IMR-90 (cell line): Measurements from ENCODE around the gene ACYP2. TPM values are rescaled to one million over a fixed set of nuclear protein-coding genes. Genes with fewer than 3 reads are reported as not detected.

Experiments
- ATAC-seq: fragments of 200-7000 bp; cut with Tn5 transposase; 2 replicates; pipeline ENCODE4 v1.9.1; 2020; ENCODE audit warnings: low read depth, mild to moderate bottlenecking, moderate library complexity
- BruUV-seq: library from RNA; stranded (reverse); fragments of 400-500 nt; replicated peaks from 2 replicates; lab custom pipeline; 2021; lab: Mats Ljungman, UMichigan
- CTCF ChIA-PET: fragments of 300-600 bp; formaldehyde crosslinking; extraction: SDS; loops from one replicate; lab custom pipeline; 2021; ENCODE audit warnings: antibody characterized with exemption; lab: Yijun Ruan, JAX
- POLR2A ChIA-PET: fragments of 300-600 bp; sonication (Branson Sonifier 250); formaldehyde crosslinking; loops from one replicate; lab custom pipeline; 2022; ENCODE audit warnings: antibody characterized with exemption; ENCODE audit not compliant: unreplicated experiment; lab: Charles Lee
- DNase-seq: peaks from one replicate; pipeline ENCODE4 v3.0.0; 2013
- H2AFZ ChIP-seq: replicated peaks from 2 replicates; pipeline ENCODE3; 2013; ENCODE audit warnings: low read length, mild to moderate bottlenecking; ENCODE audit not compliant: poor library complexity
- H2AK5ac ChIP-seq: 2 replicates; pipeline ENCODE4 v1.6.1; 2013; ENCODE audit warnings: low read depth, low read length, inconsistent platforms
- H2AK9ac ChIP-seq: replicated peaks from 2 replicates; pipeline ENCODE3; 2013; ENCODE audit warnings: mild to moderate bottlenecking, low read depth, low read length, moderate library complexity; ENCODE audit not compliant: poor library complexity
- H2BK120ac ChIP-seq: 2 replicates; pipeline ENCODE4 v1.6.1; 2013; ENCODE audit warnings: low read depth, low read length, inconsistent platforms
- H2BK15ac ChIP-seq: 3 replicates; pipeline ENCODE4 v1.6.1; 2013; ENCODE audit warnings: low read depth, low read length, inconsistent platforms
- H2BK20ac ChIP-seq: 2 replicates; pipeline ENCODE4 v1.6.1; 2013; ENCODE audit warnings: low read depth, mild to moderate bottlenecking, inconsistent platforms, low read length, moderate library complexity
- H2BK5ac ChIP-seq: 2 replicates; pipeline ENCODE4 v1.6.1; 2013; ENCODE audit warnings: mild to moderate bottlenecking, low read depth, low read length, inconsistent platforms; ENCODE audit not compliant: poor library complexity, severe bottlenecking
- H3K14ac ChIP-seq: replicated peaks from 2 replicates; pipeline ENCODE4 v1.6.1; 2013; ENCODE audit warnings: low read depth, low read length, inconsistent platforms
- H3K18ac ChIP-seq: 2 replicates; pipeline ENCODE4 v1.6.1; 2013; ENCODE audit warnings: low read depth, low read length, control low read depth
- H3K23ac ChIP-seq: 2 replicates; pipeline ENCODE4 v1.6.1; 2013; ENCODE audit warnings: low read depth, low read length, inconsistent platforms
- H3K27ac ChIP-seq: 2 replicates; pipeline ENCODE4 v1.5.1; 2013; ENCODE audit warnings: mild to moderate bottlenecking, control low read depth, low read length; ENCODE audit not compliant: insufficient read depth
- H3K27me3 ChIP-seq: 2 replicates; pipeline ENCODE4 v1.6.1; 2013; ENCODE audit warnings: low read length; ENCODE audit not compliant: control insufficient read depth, insufficient read depth
- H3K36me3 ChIP-seq: 2 replicates; pipeline ENCODE4 v1.6.1; 2013; ENCODE audit warnings: low read length, mixed read lengths; ENCODE audit not compliant: control insufficient read depth, insufficient read depth
- H3K4ac ChIP-seq: 2 replicates; pipeline ENCODE4 v1.6.1; 2013; ENCODE audit warnings: low read depth, low read length, inconsistent platforms
- H3K4me1 ChIP-seq: 2 replicates; pipeline ENCODE4 v1.6.1; 2013; ENCODE audit warnings: low read length, mixed read lengths; ENCODE audit not compliant: control insufficient read depth, insufficient read depth
- H3K4me2 ChIP-seq: 2 replicates; pipeline ENCODE4 v1.6.1; 2013; ENCODE audit warnings: low read depth, mild to moderate bottlenecking, control low read depth, low read length, moderate library complexity
- H3K4me3 ChIP-seq: 2 replicates; pipeline ENCODE4 v1.5.1; 2013; ENCODE audit warnings: low read depth, mild to moderate bottlenecking, control low read depth, low read length, moderate library complexity; ENCODE audit not compliant: insufficient read depth
- H3K56ac ChIP-seq: 2 replicates; pipeline ENCODE4 v1.6.1; 2013; ENCODE audit warnings: low read length, inconsistent platforms; ENCODE audit not compliant: insufficient read depth; ENCODE audit errors: extremely low read depth
- H3K79me1 ChIP-seq, 2 experiments: 2 replicates each; pipeline ENCODE4 v1.6.1; 2013; ENCODE audit warnings: low read length in 2 of 2, inconsistent platforms in 1 of 2, low read depth in 1 of 2
- H3K9ac ChIP-seq: 2 replicates; pipeline ENCODE4 v1.6.1; 2013; ENCODE audit warnings: low read depth, low read length, control low read depth
- H3K9me1 ChIP-seq: 2 replicates; pipeline ENCODE4 v1.6.1; 2013; ENCODE audit warnings: low read length, inconsistent platforms; ENCODE audit not compliant: insufficient read depth
- H3K9me3 ChIP-seq: 2 replicates; pipeline ENCODE4 v1.6.1; 2013; ENCODE audit warnings: low read length; ENCODE audit not compliant: control insufficient read depth, insufficient read depth
- H4K20me1 ChIP-seq: 2 replicates; pipeline ENCODE4 v1.6.1; 2013; ENCODE audit warnings: low read length, inconsistent platforms; ENCODE audit not compliant: insufficient read depth
- H4K5ac ChIP-seq: 2 replicates; pipeline ENCODE4 v1.6.1; 2013; ENCODE audit warnings: mild to moderate bottlenecking, low read depth, low read length, control low read depth
- H4K8ac ChIP-seq, 2 experiments: 2 replicates each; pipeline ENCODE4 v1.6.1; 2013; ENCODE audit warnings: low read depth in 2 of 2, low read length in 2 of 2, control low read depth in 1 of 2, inconsistent platforms in 1 of 2
- H4K91ac ChIP-seq: 2 replicates; pipeline ENCODE4 v1.6.1; 2013; ENCODE audit warnings: low read depth, low read length, inconsistent platforms; ENCODE audit not compliant: insufficient read depth
- BHLHE40 ChIP-seq: fragments of 150-350 bp; IDR thresholded peaks from 2 replicates; pipeline ENCODE4 v1.6.1; 2016; ENCODE audit warnings: mild to moderate bottlenecking, low read depth, low read length
- CEBPB ChIP-seq: IDR thresholded peaks from 2 replicates; pipeline ENCODE4 v1.6.1; 2012; ENCODE audit warnings: low read depth, low read length, improper control_type of control experiment
- CHD1 ChIP-seq: IDR thresholded peaks from 2 replicates; pipeline ENCODE4 v1.6.1; 2012; ENCODE audit warnings: low read depth, low read length, improper control_type of control experiment
- CTCF ChIP-seq: conservative IDR thresholded peaks from 2 replicates; pipeline ENCODE4 v1.5.1; 2012; ENCODE audit warnings: mild to moderate bottlenecking, low read depth, low read length, improper control_type of control experiment
- ELK1 ChIP-seq: fragments of 150-350 bp; IDR thresholded peaks from 2 replicates; pipeline ENCODE4 v1.6.1; 2016; ENCODE audit warnings: low read depth, mild to moderate bottlenecking, low read length, moderate library complexity, borderline replicate concordance
- FOS ChIP-seq: fragments of 150-350 bp; IDR thresholded peaks from 2 replicates; pipeline ENCODE4 v1.6.1; 2016; ENCODE audit warnings: low read depth, low read length
- MAFK ChIP-seq: IDR thresholded peaks from 2 replicates; pipeline ENCODE4 v1.6.1; 2012; ENCODE audit warnings: low read depth, low read length, improper control_type of control experiment
- MAZ ChIP-seq: IDR thresholded peaks from 2 replicates; pipeline ENCODE4 v1.6.1; 2012; ENCODE audit warnings: low read depth, mild to moderate bottlenecking, low read length, improper control_type of control experiment, moderate library complexity, borderline replicate concordance
- MXI1 ChIP-seq: IDR thresholded peaks from 2 replicates; pipeline ENCODE4 v1.6.1; 2012; ENCODE audit warnings: low read depth, mild to moderate bottlenecking, low read length, moderate library complexity, borderline replicate concordance
- NFE2L2 ChIP-seq: fragments of 150-350 bp; IDR thresholded peaks from 2 replicates; pipeline ENCODE4 v1.6.1; 2016; ENCODE audit warnings: low read depth, mild to moderate bottlenecking, low read length
- POLR2A ChIP-seq: IDR thresholded peaks from 2 replicates; pipeline ENCODE4 v1.6.1; 2012; ENCODE audit warnings: mild to moderate bottlenecking, low read depth, low read length
- RAD21 ChIP-seq: IDR thresholded peaks from 2 replicates; pipeline ENCODE4 v1.6.1; 2012; ENCODE audit warnings: low read length, improper control_type of control experiment
- RCOR1 ChIP-seq: IDR thresholded peaks from 2 replicates; pipeline ENCODE4 v1.6.1; 2012; ENCODE audit warnings: mild to moderate bottlenecking, low read length, improper control_type of control experiment; ENCODE audit not compliant: insufficient replicate concordance
- RFX5 ChIP-seq: IDR thresholded peaks from 2 replicates; pipeline ENCODE4 v1.8.0; 2012; ENCODE audit warnings: low read depth, mild to moderate bottlenecking, low read length, moderate library complexity
- SMC3 ChIP-seq: fragments of 150-350 bp; IDR thresholded peaks from 2 replicates; pipeline ENCODE4 v1.6.1; 2016; ENCODE audit warnings: low read depth, mild to moderate bottlenecking, antibody characterized with exemption, low read length, moderate library complexity
- WGBS, 2 experiments: methylation state at CpG; one replicate each; pipeline versions ENCODE4 v1.1.5 to v1.1.7; 2013; ENCODE audit warnings: missing lambda C conversion rate in 2 of 2; ENCODE audit not compliant: insufficient read length in 1 of 2; ENCODE audit errors: extremely low coverage in 2 of 2; 5-methylcytosine and 5-hydroxymethylcytosine counted together
- dilution Hi-C: fragments of 300-500 bp; cut with HindIII; formaldehyde crosslinking; loops from one replicate; pipeline ENCODE4 v1.14.3; 2018; ENCODE audit warnings: low sequenced_read_pairs; ENCODE audit not compliant: unreplicated experiment
- in situ Hi-C: fragments of 300-500 bp; cut with MboI; formaldehyde crosslinking; loops from 3 replicates; pipeline ENCODE4 v1.14.3; 2019; ENCODE audit warnings: low sequenced_read_pairs, inconsistent platforms, mixed read lengths
- intact Hi-C: fragments of 100-400 bp; cut with micrococcal nuclease; formaldehyde crosslinking; loops from 2 replicates; pipeline ENCODE4 v1.10.0; 2022
- polyA plus RNA-seq, 3 experiments: library from polyadenylated mRNA; depleted of rRNA; stranded (reverse); fragments of >200 nt; gene quantifications; 2 replicates each; pipeline ENCODE4 v1.2.3, GENCODE V29; 2012; ENCODE audit warnings: low replicate concordance in 1 of 3
- total RNA-seq: library from RNA; depleted of rRNA; stranded (reverse); fragments of >200 nt; gene quantifications from 2 replicates; pipeline ENCODE4 v1.2.3, GENCODE V29; 2012
- TF ChIP-seq, protein P1 (sequence below): fragments of 150-350 bp; IDR thresholded peaks from 2 replicates; pipeline ENCODE4 v1.6.1; 2017; ENCODE audit warnings: mild to moderate bottlenecking, antibody characterized with exemption, low read length, low read depth

The ACYP2 gene
- total and polyA plus RNA-seq, 2 of the 4 experiments (the other 2 are of a cell fraction) = 3.9 to 7.4 TPM

GRCh38 chr2:54267577-54267976 lies 152.2 kb downstream of the ACYP2 start:
- H2BK15ac ChIP-seq = no peak overlapping the region
- H2BK120ac ChIP-seq = no peak overlapping the region
- H3K14ac ChIP-seq = no peak overlapping the region
- ChIA-PET POLR2A (no interaction called here), CTCF (no interaction called here)
- BruUV-seq = no TSS peak
- H4K91ac ChIP-seq = no peak overlapping the region
- no peak overlapping the region for H4K8ac ChIP-seq
- dilution Hi-C loops (no loop called here), intact Hi-C loops (no loop called here), in situ Hi-C loops (no loop called here)
- H4K20me1 ChIP-seq = no peaks in the 10 kb centered on the region
- TF ChIP-seq SMC3 = no peak
- no peak for TF ChIP-seq CTCF
- no peak for TF ChIP-seq ELK1
- no peak for TF ChIP-seq MAZ
- no peak for TF ChIP-seq BHLHE40
- TF ChIP-seq, protein P1, sequence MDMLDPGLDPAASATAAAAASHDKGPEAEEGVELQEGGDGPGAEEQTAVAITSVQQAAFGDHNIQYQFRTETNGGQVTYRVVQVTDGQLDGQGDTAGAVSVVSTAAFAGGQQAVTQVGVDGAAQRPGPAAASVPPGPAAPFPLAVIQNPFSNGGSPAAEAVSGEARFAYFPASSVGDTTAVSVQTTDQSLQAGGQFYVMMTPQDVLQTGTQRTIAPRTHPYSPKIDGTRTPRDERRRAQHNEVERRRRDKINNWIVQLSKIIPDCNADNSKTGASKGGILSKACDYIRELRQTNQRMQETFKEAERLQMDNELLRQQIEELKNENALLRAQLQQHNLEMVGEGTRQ = no peak
- no peak for TF ChIP-seq CEBPB
- TF ChIP-seq RCOR1 = no peak
- no peak for TF ChIP-seq CHD1
- no peak for TF ChIP-seq NFE2L2
- no peak for TF ChIP-seq MXI1
- TF ChIP-seq POLR2A = no peak
- no peak for TF ChIP-seq MAFK
- TF ChIP-seq RFX5 = no peak
- no peak for TF ChIP-seq RAD21
- no peak for TF ChIP-seq FOS
- H3K23ac ChIP-seq = no peak overlapping the region
- no peak overlapping the region for H2BK20ac ChIP-seq
- H2AK9ac ChIP-seq = no peak overlapping the region
- H3K36me3 ChIP-seq = no peaks in the 10 kb centered on the region
- DNase-seq (no peak), ATAC-seq (no peak)
- H3K9me1 ChIP-seq = no peaks in the 10 kb centered on the region
- H3K4me3 ChIP-seq = no peak overlapping the region
- no peak overlapping the region for H3K9ac ChIP-seq
- H3K56ac ChIP-seq = no peak overlapping the region
- H3K4ac ChIP-seq = no peak overlapping the region
- H2AFZ ChIP-seq = no peak overlapping the region
- H4K5ac ChIP-seq = no peak overlapping the region
- H3K9me3 ChIP-seq = no peaks in the 10 kb centered on the region
- no CpG with 5 or more reads among the region's 1 CpG for WGBS, 2 experiments
- H3K4me2 ChIP-seq = no peak overlapping the region
- no peaks in the 10 kb centered on the region for H3K79me1 ChIP-seq
- H2AK5ac ChIP-seq = no peak overlapping the region
- H3K27ac ChIP-seq = no peak overlapping the region
- no peaks in the 10 kb centered on the region for H3K4me1 ChIP-seq
- no peak overlapping the region for H3K18ac ChIP-seq
- no peak overlapping the region for H2BK5ac ChIP-seq
- no peaks in the 10 kb centered on the region for H3K27me3 ChIP-seq
